GM18499 (cell line): ENCODE measurements around the gene CBLN4.

Experiments used
- ATAC-seq: cut with Tn5 transposase; IDR thresholded peaks from one replicate; pipeline ENCODE4 v1.9.1; 2021; ENCODE audit warnings: moderate number of reproducible peaks; ENCODE audit not compliant: insufficient read depth, unreplicated experiment

The CBLN4 gene

DNA sequence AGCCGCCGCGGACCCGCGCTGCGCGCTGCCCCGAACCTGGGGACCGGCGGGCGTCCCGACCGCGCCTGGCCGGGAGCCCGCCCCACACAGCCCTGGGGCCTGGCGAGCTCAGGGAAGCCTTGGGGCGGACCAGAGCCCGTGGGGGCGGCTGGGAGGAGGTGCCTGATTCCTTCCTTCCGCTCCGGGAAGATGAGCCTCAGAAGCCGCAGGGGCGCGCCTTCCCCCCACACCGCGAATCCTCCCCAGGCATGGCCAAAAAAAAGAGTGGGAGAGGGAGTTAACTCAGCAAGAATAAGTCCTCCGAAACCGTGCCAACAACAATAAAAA, at the start of gene CBLN4:
Gene CBLN4 (minus strand): TSS at position 131 of the 327 bp plus-strand sequence. CDS start 1,348 bp downstream, outside the sequence.
- ATAC-seq = no peak

DNA sequence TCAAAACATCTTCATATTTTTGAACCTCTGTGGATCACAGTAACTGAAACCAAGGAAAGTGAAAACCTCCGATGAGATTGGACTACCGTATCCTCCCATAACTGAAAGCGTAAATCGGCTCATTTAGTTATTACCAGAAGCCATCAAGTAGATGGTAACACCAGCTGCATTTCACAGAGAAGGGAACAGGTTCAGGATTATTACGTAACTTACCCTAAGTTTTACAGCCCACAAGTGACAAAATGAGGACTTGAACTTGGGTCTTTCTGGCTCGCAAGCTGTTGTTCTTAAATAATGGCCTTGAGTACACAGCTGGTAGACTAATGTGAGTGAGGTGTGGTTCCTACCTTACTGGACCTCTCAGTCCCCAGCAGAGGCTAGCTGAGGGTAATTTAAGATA, 37.9 kb upstream of the CBLN4 start:
- ATAC-seq = no peak

DNA sequence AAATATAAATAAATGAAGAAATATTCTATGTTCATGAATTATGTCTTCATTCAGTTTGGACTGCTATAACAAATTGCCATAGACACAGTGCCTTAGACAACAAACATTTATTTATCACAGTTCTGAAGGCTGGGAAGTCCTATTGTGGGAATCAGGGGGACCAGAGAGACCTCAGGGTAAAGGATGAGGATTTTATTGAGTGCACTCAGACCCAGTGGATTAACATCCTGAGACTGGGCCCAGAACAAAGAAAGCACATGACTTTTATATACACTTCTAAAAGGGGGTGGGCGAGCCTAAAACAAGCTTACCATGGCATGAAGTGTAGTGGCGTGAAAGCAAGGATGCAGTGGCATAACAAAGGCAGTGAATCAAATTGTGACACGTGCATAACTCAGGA, 26.9 kb upstream of the CBLN4 start:
- no peak for ATAC-seq

DNA sequence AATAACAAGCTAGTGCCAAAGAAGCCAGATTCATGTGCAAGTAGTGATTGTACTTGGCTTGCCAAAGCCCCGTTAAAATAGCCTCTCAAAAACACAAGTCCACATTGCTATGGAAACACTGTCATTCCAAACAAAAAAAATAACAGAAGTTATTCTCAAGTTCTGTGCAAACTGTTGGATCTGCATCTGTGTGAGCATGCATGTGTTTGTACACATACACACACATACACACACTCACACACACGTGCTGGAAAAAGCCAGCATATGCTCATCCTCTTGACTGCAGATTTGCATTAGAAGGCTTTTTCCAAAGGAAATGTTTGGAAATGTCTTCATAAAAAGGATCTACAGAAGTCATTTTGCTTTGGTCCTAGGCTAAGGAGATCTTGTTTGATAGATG, 13.4 kb upstream of the CBLN4 start:
- ATAC-seq = no peak

GRCh38 chr20:56018194-56018593, 12.9 kb upstream of the CBLN4 start:
- ATAC-seq = no peak

- ATAC-seq = no peak
Observed at GRCh38 chr20:56017560-56017959, 12.2 kb upstream of the CBLN4 start.

DNA sequence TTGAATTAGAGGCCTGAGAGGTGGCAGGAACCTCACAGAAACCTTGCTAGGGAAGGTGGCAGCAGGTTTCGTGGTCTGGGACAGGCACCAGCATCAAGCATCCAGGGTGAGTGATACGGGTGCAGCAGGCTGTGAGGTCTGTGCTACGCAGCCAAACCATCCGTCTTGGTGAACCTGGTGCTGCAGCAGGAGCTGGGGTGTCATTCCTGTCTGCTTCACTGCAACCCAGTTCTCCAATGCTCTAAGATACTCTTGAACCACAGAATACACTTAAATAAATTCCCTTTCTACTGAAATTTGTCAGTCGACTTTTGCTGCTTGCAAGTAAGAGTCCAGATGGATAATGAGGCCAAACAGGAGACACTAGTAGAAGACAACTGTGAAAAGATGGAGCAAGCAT, 9.7 kb upstream of the CBLN4 start:
- no peak for ATAC-seq

DNA sequence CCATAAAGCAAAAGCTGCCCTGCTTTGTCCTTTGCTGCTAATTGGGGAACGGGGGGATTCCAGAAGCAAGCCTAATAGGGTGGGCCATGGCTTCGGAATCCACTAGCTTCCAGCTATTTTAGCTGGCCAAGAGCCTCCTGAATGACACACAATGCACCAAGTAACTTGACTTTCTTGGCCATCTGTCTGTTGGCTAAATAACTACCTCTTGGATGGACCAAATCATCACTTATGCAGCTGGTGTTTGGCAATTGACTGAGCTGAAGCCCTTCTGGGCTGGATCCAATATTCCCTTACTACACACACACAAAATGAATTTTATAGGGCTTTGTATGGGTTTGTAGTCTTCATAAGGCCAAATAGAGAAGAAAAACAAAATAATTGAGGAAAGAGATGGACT, 8.8 kb upstream of the CBLN4 start:
- no peak for ATAC-seq

DNA sequence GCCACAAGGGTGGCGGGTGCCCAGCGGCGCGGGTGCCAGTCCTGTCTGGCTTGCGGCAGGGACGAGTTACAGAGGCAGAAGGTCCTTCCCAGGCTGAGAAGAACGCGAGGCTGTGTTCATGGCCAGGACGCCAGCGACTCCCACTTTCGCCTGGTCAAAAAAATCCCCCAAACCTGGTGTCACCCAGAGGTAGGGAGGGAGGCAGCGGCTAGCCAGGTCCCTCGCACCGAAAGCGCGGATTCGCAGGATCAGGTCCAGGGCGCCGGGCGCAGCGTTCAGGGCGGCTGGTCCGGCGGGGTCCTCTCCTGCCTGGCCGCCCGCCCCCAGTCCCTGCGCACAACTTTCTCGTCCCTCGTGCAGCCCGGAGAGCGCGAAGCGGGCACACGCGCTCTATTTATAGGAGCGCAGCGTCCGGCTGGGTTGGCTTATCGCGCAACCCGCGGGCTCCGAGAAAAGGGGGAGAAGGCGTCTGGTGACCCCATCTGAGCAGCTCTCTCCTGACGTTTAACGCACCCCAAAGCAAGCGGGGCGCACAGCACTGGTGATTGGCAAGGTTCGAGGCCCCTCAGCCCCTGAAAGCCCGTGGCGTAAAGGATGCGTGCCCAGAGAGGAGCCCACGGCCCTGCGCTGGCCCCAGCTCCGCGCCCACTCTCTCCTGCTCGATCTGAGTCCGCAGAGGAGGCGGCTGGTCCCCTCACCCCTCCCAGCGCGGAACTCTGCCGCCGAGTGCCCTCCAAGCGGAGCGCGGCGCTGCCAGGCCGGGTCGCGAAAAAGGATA, 519 bp downstream of the CBLN4 start:
- ATAC-seq = no peak

- no peak for ATAC-seq
Observed at GRCh38 chr20:56004007-56004406, 1.3 kb downstream of the CBLN4 start.

GRCh38 chr20:56002908-56003800, 2.2 kb downstream of the CBLN4 start:
- no peak for ATAC-seq

GRCh38 chr20:56001890-56002289, 3.4 kb downstream of the CBLN4 start:
- no peak for ATAC-seq

DNA sequence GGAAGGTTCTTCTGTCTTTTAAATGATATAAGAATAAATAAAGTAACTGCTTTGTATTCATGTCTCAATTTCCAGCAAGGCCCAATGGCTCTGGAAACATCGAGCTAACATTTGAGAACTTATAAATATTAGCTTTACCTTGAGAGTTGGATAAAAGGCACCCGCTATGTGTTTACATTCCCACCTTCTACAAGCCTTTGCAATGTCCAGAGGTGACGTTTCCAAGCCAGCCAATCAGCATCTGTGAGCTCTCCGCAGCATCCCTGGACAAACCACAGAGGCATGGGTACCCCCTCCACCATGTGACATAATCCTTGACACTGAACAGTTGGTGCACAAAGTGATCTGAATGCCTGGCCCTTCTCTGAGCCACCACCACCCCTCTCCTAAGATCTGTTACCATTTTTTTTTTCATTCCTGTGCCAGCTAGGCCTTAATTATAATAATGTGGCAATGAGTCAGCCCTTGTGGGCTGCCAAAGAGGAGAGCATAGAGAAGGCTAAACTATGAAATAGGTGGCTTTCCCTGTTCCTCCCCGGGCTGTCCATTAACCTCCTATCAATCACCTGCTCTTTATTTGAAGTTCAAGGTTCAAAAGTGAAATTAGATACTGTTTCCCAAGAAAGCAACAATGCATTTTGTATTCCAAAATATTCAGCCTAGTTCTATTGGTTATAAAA, 4.1 kb downstream of the CBLN4 start:
- ATAC-seq = no peak

DNA sequence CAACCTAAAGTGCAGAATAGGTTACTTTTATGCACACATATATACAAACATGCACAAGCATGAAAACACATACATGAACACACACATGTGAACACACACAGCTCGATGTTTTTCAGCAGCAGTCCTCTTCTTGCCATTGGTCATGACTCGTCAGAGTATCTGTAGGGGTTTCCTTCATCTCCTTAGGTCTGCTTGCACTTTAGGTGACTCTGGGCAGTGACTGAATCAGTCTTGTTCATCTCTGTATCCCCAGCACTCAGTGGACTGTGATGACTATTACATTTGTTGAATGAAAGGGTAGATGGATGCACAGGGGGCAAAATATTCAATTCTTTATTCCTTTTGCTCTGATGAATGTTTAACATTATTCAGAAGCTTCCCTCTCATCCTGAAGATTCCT, 26.8 kb downstream of the CBLN4 start:
- no peak for ATAC-seq

DNA sequence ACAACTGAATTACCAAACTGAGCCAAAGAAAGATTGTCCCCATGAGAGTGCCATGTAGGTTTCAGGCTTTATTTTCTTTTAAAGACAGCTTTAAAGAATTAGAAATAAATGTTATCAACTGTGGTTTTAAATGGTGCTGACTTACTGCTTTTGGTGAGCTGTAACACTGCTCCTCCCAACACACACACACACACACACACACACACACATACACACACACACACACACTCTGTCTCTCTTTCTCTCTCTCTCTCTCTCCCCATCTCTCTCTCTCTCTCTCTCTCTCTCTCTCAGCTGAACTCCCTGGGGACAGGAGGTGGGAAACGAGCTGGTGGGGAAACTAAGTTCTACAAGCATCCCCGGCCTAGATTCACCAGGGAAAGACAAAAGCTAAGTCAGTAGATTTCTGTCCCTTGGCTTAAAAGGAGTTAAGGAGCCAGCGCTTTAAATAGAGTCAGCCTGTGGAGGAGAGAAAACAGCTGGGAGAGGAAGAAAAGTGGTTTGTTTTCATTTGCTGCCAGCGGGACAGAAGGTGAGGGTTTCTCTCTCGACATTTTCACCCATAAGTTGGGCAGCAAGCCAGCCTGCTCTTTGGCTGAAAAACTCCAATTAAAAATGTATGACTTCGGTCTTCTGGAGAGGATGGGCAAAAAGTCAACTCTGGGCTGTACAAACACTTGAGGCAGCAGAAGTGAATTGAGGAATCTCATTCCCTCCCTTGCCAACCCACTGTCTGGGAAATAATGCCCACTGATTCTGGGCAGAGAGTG, 27.4 kb downstream of the CBLN4 start:
- no peak for ATAC-seq

- no peak for ATAC-seq
Observed at GRCh38 chr20:55974491-55975202, 30.7 kb downstream of the CBLN4 start.

GRCh38 chr20:55964790-55965189, 40.5 kb downstream of the CBLN4 start:
- no peak for ATAC-seq

DNA sequence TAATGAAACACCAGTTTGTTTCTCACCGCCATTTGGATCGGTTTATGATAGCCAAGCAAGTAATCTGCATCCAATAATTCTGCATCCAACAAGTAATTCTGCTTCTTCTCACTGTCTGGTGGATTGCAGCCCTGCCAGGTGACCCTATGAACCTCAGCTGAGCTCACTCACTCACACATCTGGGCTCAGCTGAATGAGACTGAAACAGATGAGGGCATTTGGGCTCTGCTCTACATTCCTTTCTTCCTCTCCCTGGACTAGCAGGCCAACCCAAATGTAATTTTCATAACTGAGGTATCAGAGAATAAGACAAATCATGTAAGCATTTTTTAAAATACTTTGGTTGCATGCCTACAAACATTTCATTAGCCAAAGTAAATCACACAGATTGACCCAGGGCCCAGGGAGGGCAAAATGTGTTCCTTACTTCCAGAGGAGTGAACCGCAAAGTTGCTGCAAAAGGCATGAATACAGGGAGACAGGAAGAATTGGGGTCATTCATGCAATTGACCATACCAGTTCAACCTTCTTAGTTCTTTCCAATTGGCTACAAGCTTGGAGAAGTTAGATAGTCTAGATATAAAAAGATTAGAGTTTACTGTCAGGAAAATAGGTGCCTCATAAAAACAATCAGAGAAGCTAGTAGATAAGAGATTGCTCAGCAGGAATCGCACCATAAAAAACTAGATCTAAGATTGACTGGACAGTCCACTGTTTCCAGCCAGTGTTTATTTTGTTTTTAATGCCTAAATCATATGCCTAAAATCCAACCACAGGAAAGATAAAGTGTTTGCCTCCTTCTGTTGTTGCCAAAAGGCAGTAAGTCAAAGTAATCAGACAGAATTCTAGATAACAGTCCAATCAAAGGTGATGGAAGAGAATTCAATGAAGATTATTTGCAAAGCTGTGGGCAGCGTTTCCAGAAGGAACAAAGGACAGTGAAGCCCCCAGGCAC, 43.7 kb downstream of the CBLN4 start:
- ATAC-seq = no peak

DNA sequence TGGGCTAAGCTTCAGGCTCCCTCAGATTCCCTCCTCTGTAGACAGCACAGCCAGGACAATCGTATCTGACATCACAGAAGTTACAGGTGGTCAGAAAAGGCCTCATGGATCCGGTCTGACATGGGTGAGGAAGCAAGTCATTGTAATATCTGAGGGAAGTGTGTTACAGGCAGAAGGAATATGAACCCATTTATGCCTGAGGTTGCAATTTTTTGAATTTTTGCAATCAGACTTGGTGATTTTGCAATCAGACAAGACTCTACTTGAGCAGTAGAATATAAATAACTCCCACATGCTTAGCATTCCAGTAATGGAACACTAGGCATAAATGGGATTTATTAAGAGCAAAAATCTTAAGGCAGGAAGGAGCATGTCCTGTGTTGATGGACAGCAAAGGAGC, 52.1 kb downstream of the CBLN4 start:
- no peak for ATAC-seq
